NCI-H2196 treated with DMSO at 0.1 percent for 48 hours (cell line): ENCODE measurements around the gene SCD5.

Source experiments
- DNase-seq: peaks from one replicate; lab custom pipeline; 2025; ENCODE audit not compliant: unreplicated experiment; lab: John Stamatoyannopoulos, UW

Gene SCD5

DNA sequence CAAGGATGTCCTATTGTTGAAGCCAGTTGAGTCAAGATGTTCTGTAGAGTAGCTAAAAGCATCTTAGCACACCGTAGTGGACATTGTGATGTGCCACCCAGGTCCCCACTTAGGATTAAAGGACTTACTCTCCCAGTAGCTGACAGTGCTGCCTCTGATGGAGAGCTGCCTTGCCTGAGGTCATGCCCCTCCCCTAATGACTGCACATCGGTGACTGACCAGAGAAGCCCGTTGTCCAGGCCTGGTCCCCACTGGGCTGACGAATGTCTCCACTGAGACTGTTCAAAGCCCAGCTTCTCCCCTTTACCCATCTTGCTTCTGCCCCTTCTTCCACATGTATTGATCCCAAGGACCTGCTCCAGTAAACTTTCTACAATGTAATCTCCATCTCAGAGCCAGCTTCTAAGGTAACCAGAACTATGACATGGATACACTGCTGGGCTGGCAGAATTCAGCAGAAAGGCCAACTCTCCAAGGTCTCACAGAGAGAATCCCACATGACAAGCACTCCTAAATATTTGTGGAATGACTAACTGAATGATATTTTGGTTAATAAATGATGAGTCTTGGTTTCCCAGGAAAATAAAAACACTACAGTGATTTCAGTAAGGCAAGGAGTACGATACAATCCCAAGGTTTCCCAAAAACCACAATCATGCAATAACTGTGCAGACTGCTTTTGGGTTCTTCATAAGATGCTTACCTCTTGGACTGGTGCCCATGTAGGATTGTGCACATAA lies 154.4 kb downstream of the SCD5 start:
- no peak for DNase-seq

DNA sequence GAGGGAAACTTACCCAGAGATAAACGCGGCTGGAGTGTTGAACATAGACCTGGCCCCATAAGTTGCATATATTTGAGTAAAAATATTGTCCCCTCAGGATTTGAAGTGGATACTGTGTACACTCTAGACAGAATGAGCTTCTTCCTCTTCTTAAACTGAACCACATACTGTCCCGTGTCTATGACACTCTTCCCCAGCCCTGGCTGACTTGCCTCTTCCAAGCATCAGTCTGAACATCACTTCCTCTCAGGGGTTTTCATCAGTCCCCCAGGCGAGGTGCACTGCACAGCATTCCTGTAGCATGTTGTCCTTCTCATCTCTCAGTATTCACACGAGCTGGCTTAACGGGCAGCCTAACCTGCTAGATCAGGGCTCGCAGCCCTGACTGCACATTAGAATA lies 156.3 kb downstream of the SCD5 start:
- no peak for DNase-seq

DNA sequence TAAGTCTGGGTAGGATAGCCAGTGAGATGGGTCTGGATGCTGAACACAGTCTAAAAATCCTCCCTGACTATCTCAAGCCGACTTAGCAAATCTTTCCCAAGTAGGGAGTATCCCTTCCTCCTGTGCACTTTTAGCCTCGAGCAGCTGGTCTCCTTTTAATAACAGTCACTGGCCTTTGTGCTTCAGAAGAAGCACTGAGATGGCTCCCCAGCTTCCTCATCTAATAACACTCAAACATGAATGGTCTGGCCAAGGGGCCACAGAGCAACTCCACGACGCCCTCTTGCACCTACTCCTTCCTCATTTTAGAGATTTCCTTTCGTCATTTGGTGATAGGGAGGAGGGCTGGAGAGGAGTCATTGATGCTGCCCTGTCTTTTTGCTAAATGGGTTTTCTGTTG lies 158.1 kb downstream of the SCD5 start:
- no peak for DNase-seq

DNA sequence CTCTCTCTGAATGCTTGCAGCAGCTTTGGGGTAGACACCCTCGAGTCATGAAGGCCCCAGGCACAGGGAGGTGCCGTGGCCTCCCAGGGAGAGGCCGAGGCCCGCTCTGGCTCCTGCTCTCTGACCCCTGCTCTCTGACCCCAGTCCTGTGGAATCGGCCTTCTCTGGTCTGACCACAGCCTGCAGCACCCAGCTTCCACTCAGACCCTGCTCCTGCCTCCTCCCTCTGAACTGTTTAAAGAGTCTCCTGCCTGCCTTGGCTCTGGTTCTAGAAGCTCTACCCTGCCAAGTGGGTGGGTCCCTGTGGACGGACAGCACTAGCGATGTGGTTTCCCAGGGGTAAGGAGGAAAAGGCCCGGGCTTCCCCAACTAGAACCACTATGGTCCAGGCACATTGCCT lies 158.6 kb downstream of the SCD5 start:
- no peak for DNase-seq

DNA sequence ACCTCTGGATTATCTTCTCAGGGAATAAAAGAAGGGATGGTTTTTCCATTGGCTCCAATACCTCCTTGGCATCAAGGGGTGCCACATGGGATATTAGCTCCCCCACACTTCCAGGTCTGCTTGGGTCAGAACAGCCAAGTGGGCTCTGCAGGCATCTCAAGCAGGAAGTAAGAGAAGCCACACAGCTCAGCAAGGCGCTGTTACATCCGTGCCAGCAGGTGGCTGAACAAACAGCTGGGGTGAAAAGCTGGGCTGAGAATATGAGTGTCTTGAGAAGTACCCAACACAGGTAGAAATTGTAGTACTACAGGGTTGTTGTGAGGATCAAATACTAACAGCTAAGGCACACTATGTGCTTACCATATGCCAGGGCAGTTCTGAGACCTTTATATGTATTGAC lies 160.1 kb downstream of the SCD5 start:
- no peak for DNase-seq

DNA sequence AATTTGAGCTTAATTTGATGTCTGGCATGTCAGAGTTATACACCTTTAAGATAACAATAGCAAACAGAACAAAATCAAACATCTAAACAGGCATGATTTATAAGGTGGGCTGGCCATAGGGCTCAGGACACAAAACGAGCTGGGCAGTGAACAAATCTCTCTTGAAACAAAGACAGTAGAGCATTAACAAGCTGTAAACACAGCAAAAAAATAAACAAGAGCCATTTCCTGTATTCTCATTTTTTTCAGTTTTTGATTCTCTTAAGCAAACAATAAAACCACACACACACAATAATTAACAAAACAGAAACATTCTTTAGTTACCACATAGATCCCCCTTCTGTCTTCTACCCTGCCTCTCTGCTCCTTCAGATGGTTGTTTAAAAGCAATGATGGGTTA lies 168.5 kb downstream of the SCD5 start:
- no peak for DNase-seq

DNA sequence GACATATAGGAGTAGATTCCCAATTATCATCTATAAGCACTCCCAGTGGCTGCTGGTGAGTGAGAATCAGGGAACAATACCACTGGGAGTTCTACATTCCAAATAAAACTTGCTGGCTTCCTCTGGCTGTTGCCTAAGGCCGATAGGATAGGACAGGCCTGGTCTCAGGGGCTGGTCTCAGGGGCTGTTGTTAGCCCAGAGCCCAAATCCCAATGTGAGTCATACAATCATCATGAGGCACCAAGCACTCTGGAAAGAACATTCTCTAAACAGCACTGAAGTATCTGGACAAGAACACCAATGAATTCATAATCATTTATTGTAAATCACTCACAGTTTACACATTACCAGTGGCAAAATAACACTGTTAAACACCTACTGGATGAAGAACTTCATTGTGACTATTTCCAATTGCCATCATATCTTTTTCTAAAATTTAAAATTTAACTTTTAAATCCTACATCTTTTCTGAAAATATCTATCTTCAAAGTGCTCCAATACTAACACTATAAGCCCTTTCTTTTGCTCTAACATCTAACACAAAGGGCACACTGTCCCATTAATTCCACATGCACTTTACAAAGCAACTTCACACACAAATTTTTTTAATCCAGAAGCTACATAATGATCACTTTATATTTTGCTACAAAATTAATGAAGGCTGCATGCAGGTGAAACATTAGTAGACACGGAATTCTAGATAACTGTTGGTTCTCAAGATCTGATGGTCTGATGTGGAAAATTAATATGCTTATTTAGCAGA lies 169.2 kb downstream of the SCD5 start:
- DNase-seq: no peak

DNA sequence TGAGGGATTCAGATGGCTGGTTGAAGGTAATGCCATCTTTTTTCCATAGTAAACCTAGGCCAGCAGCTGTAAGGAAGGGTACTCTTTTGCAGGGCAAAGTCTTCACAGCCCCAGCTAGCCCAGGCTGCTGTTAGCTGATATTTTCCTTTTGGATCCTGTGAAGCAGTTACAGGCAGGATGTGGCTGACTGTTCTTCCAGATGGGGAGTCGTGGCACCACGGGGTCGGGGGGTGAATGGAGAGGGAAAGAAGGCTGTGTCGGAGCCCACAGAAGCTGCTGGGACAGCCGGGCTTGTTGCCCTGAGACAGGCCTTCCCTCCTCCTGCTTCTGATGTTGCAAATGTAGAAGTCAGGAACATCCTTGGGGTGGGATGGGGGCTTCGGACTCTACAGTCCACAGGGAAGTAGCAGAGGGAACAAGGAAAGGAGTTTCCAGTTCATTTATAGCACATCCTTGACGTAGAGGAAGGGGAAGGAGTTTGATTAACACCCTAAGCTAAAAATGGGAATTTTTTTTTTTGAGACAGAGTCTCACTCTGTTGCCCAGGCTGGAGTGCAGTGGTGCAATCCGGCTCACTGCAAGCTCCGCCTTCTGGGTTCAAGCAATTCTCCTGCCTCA lies 172.2 kb downstream of the SCD5 start:
- DNase-seq: no peak

DNA sequence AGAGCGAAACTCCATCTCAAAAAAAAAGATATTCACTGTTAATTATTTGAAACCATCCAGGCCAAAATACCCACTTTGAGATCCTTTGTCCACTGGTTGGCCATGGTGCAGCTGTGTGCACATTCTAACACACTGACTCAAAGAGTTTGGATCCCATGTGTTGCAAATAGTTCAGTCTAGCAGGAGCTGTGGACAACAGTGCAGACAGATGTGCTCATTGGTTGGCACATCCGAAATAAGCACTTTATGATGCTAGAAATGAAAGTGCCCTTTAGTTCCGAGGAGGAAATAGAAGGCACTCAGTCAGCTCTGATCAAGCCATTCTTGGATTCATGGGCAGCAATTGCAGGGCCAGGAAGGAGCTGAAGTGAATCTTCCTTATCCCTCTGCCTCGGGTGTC lies 173.8 kb downstream of the SCD5 start:
- no peak for DNase-seq

DNA sequence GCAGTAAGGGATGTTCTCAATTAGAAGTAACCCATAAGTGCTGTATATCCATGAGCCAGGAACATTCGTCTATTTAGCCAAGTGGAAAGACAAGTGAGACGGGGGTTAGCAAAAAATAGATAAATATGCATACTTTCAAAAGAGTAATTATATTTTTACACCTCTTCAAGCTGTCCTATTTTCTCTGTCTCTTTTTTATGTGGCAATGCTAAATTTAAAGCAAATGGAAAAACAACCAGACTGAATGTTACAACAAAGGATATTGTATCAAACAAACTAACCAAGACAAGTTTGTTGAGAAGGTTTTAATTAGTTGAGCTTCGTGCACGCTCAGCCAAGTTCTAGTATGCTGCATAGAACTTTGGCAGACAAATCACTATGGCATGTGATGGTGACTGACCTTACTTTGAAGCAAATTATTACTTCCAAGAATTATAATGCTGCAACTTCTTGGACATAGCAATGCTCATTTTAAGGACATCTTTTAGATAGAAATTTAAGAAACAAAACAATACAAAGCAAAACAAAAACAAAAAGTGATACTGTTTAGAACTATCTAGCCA lies 175.4 kb downstream of the SCD5 start:
- DNase-seq: no peak

DNA sequence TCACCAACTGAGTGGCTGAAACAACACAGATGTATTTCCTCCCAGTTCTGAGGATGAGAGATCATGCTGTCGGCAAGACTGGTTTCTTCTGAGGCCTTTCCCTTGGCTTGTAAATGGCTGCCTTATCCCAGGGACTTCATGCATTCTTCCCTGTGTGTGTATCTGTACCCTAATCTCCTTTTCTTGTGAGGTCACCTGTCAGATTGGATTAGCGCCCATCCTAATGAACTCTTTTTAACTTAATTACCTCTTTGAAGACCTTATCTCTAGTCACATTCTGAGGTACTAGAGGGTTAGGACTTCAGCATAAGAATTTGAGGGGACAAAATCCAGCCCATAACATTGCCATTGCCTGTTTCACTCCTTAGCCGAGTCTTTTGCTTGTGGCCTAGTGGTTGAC lies 177.3 kb downstream of the SCD5 start:
- DNase-seq: no peak

DNA sequence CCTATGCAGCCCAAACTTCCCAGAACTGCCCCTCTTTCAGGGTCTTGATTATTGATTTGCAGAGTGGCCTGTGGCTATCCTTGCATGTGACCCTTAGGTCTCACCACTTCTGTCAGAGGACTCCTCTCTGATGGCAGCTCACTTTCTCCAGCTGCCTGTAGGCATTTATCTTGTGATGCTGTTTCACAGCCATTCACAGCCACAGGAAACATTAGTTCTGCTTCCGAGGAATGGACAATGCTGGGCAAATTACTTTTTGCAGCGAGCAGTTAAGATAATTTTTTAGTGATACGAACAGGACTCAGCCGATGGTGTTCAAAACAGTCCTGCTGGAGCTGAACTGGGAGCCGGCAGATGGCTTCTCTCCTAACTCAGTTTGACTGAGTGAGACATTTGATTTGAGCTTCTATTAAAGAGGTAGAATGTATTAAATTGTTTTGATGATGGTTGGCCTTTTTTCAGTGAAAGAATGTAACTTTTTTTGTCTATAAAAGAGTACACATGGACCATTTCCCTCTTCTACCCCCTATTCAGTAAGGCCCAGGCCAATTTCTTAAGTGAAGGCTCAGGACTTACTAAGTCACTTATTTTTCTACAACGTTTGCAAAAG lies 178.4 kb downstream of the SCD5 start:
- DNase-seq: no peak

DNA sequence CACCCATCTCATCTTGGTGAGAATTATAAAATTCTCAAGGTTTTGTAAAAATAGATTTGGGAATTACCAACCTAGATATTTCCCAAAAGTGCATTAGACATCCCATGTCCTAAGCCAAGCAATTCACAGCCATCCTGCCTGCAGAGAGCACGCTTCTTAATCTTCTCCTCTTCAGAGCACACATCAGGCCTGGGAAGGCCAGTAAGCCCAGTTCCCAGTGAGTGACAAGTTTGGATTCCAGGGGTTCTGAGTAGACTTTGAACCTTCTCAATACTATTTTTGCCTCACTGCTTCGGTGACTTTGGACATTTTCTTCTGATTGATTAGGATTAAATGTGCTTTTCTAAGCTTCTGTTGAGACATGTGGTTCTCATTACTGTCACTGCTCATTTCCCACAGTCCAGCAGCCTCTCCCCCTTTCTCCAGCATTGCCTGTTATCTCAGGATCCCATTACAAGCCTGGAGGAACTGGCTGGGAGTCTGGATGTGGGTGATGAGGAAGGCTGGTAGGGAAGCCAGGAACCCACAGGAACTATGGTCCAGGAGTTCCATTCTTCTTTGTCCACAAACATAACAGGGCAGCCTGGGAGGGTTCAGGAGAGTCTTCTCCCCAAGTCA lies 180.4 kb downstream of the SCD5 start:
- no peak for DNase-seq

DNA sequence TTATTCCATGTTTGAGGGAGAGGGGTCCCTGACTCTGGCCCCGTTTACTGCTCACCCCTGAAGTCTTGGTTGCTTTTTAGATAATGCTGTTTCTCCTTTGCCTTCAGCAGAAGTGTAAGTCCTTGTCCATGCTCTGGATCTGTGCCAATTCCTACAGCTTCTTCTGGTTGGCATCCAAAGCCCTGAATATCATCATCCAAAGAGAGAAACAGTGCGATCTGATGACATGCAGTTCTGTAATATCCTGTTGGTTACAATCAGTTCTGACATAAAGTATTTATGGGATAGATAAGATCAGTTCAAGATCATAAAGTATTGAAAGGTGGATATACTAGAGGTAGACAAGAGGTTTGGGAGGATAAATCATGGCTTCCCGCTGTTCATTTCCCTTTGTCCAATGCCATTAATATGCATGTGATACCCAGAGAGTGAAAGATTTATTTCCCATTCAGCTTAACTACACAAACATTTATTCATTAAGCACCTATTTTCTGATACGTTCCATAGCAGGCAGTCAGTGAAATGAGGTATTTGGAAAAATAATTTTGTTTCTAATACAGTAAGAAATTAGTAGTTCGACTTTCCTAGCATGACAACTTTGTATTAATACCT lies 183.7 kb downstream of the SCD5 start:
- no peak for DNase-seq

DNA sequence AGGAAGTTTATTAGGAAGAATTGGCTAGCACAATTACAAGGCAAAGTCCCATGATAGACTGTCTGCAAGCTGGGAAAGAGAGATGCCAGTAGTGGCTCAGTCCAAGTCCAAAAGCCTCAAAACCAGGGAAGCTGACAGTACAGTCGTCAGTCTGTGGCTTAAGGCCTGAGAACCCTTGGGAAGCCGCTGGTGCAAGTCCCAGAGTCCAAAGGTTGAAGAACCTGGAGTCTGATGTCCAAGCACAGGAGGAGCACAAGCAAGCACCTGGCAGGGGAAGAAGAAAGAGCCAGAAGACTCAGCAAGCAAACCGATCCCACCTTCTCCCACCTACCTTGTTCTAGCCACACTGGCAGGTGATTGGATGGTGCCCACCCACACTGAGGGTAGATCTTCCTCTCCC lies 185.5 kb downstream of the SCD5 start:
- DNase-seq: no peak

DNA sequence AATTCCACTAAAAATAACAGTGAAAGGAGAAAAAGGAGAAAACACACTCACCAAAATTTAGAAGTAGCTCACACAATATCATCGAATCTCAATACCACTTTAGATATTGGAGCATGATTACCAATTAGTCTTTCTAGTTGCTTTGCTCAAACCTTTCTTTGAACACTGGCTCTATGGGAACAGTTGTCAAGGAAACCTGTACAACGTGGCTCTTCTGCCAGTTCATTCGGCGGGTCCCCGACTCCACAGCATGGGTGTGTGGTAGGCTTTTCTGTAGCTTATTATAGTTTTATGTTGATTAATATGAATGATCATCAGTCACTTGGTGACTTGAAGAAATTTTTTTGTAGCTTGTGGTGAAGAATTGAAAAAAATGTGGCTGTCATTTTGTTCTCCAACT lies 186.6 kb downstream of the SCD5 start:
- no peak for DNase-seq

DNA sequence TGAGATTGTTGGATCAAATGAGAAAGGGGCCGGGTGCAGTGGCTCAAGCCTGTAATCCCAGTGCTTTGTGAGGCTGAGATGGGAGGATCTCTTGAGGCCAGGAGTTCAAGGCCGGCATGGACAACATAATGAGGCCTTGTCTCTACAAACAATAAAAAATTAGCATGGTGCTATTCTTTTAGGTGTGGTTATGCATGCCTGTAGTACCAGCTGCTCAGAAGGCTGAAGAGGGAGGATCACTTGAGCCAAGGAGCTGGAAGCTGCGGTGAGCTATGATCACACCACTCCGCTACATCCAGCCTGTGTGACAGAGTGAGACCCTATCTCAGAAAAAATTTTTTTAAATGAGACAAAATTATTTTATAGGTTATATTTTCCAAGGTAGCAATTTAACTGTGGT lies 187.1 kb downstream of the SCD5 start:
- no peak for DNase-seq

DNA sequence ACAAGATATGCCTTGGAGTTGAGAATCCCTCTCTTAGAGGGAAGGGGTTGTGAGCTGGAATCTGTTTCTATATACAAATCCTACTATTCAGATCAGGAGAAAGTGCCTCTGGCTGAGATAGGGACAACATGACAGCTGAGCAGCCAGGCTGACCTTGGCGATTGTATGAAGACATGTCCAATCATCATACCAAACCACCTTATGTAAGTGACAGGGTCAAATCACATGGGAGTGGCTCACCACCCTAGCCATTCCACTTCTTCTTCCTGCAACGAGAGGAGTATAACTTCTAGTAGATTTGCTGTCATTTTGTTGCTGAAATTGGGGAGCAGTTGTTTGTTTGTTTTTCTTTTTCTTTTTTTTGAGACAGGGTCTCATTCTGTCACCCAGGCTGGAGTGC lies 188.6 kb downstream of the SCD5 start:
- no peak for DNase-seq

DNA sequence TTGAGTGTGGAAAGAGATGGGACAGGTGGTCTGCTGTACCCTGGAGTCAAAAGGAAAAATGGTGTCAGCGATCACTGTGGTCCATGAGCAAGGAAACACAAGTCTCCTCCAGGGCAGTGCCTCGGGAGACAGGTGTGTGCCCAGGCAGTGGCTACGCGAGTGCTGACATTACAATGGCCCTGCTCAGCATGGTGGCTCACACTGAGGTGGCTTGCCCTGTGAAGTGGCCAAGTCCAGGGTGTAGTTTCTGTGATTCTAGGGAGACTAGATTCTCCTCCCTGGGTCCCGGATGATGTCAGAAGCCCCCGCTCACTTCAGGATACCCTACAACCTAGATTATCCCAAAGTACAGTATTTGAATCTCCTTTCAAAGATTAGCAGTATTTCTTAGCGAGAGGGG lies 192.0 kb downstream of the SCD5 start:
- DNase-seq: no peak

DNA sequence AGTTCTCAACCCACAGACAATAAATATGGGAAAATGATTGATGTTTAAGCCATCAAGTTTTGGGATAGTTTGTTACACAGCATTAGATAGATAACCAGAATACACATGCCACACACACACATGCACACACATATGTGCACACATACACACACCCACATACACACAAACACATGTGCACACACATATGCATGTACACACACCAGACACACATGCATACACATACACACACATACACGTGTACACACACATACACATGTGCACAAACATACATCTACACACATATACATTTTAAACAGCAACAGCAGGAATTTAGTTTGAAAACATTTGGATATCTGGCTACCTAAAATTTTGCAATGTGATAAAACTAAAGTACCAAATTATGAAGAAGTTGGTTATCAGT lies 194.1 kb downstream of the SCD5 start:
- DNase-seq: no peak
